Iris pigment epithelial cell (primary cell): ENCODE measurements around the gene TBC1D14.

Experiments used
- DNase-seq: peaks from one replicate; pipeline ENCODE4 v3.0.0-alpha.2; 2011; ENCODE audit warnings: low read depth

The TBC1D14 gene

DNA sequence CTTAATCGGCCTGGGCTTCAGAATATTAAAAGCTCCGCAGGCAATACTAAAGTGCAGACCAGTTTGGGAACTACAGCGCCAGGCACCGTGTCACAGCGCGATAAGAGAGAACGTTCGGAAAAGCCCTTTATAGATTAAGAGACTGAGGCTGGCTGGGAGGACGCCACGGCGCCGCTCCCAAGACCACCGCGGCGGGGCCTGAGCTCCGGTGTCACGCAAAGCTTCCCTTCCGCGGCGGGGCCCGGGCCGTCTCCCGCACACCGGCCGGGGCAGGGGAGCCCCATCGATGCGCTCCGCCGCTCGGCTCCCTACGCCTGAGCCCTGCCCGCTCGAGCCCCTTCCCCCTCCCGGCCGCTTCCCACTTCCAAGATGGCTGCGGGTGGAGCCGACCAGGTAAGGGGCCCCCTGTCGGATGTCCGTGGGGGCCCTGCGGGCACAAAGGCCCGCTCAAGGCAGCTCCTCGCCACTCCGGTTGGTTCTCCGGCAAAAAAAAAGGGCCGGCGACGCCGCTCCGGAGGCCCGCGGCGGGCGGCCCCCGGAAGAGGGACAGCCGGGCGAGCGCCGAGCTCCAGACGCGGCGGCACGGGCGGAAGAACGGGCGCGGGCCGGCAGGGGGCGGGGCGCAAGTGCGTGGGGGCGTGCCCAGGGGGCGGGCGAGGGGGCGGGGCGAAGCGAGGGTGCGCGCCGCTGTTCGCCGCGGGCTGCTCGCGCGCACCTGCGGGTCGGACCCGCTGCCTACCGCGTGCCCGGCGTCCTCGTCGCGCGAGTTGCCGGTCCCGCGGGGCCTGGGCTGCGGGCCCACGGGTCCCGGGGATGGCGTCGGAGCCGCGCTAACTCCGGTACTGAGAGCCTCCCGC lies at the start of gene TBC1D14:
Gene TBC1D14, plus strand, starts transcription at position 714 of the 857 bp plus-strand sequence. CDS start 13,564 bp downstream, outside the sequence.
- DNase-seq: peak; percentile 89

- DNase-seq: no peak
Measured at GRCh38 chr4:6868386-6868785, 41.2 kb upstream of the TBC1D14 start.

DNA sequence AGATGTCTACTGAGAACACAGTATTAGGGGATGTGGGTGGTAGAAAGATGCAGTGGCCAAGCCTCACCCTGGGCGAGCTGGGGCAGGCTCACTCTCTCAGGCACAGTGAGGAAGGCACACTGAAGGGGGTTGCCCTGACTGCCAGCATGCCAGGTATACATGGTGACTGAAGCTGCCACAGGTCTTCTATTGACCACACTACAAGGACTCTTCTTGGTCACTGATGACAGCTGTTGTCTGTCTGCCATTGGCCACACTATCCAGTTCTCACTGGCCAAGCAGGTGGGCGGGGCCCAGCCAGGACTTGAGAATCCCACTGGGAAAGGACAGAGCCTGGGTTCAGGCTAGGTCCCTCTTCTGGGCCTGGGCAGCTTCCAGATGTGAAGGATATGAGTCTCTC lies 39.7 kb upstream of the TBC1D14 start:
- no peak for DNase-seq

DNA sequence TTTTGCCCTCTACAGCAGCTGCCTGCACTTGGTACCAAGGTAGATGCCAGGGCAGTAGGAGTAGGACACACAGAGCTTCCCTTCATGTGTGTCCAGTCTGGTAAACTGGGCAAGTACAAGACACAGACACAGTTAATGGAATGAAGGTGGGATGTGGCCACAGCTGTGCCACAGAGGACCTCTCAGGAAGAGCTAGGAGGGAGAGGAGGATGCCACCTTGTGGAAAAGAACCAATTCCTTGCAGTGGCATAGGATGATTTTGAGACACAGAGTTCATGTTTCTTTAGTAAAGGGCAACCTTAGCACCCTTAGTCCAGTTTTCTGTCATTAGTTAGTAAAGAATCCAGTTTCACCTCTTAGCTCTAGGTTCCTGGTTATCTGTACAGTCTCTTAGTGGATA lies 36.3 kb upstream of the TBC1D14 start:
- DNase-seq: no peak

DNA sequence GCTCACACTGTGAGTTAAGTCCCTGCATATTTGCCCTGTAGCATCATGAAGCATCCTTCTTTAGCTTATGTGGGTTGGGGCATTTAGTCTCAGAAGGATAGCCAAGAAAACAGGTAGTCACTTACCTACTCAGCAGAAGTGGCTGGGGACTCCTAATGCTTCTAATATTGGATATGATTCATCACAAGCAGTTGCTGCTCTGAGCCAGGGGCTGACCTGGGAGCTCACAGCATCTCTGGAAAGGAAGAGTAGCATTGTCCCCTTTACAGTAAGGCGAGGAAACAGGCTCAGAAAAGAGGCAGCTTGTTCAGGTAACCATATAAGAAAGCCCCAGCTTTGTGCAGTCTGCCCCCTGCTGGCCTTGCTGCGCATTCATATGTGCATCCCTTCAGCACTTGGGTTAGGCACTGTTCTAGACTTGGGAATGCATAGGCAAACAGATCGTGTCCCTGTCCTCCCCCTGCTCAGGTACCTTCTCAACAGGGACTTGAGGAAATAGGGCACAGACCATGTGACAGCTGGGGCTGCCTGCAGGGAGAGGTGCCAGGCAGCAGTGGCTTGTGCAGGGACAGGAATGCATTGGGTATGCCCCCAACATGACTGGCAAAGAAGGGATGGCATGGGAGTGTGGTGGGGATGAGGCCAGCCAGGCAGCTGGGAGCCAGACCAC lies 35.7 kb upstream of the TBC1D14 start:
- peak; percentile 62 for DNase-seq

- no peak for DNase-seq
Measured at GRCh38 chr4:6874981-6875380, 34.6 kb upstream of the TBC1D14 start.

DNA sequence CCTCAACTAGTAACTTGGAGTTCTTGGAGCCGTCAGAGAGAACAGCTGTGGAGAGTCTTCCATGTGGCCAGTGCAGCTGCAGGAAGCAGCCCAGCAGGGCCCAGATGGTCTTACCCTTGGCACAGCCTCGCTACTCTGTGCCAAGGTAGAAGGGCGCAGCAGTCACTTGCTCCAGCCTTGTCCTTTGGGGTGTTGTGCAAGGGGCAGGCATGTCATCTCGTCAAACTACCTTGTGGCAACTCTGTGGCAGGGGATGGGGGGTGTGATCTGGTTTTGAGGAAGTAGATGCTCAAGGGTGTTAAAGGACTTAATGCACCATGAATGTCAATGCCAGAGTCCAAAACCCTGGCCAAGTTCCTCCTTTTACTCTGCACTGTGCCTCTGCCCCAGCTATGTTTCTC lies 34.2 kb upstream of the TBC1D14 start:
- no peak for DNase-seq

DNA sequence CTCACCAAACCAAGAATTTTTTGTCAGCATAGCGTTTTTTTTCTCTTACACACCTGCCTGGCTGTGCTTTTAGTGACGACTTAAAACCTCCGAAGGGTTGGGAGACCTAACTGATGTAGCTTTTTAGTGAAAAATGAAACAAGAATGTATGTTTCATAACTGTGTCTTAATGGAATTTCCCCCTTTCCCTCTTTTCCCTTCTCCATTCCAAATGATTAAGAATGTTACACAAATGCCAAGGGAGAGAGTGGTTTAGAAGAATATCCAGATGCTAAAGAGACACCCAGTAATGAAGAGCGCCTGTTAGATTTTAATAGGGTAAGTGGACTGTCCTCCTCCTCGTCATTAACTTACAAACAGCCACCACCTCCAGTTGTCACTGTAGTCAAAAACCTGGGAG lies 33.2 kb upstream of the TBC1D14 start:
- no peak for DNase-seq

DNA sequence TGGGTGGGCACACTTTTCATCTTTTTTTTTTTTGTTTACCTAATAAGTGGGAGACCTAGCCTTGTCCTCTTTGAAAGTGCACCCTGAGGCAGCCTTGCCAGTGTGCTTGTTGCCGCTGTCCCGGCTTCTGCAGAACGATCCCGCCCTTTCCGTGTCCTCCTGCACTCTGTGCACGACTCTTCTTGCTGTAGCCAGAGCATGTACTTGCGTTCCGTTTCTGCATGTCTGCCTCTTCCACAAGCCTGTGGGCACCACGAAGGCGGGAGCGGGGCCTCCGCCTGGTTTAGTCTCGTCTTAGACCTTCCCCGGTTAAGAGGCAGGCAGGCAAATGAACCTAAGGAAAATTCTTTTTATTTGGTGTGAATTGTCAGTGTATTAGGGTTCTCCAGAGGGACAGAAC lies 32.6 kb upstream of the TBC1D14 start:
- no peak for DNase-seq

GRCh38 chr4:6878451-6879059 lies 31.1 kb upstream of the TBC1D14 start:
- DNase-seq: no peak

DNA sequence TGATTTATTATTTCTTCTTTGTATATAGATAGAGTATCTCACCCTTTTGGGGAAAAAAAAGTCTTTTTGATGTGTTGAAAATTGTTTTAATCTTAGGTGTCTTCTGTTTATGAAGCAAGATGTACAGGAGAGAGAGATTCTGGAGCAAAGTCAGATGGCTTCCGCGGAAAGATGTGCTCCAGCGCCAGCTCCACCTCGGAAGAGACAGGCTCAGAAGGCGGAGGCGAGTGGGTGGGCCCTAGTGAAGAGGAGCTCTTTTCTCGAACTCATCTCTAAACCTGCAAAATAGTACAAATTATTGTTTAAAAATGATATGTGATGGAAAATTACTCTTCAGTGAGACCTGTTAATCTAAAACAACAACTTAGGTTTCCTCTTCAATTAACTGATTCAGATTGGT lies 28.9 kb upstream of the TBC1D14 start:
- no peak for DNase-seq

DNA sequence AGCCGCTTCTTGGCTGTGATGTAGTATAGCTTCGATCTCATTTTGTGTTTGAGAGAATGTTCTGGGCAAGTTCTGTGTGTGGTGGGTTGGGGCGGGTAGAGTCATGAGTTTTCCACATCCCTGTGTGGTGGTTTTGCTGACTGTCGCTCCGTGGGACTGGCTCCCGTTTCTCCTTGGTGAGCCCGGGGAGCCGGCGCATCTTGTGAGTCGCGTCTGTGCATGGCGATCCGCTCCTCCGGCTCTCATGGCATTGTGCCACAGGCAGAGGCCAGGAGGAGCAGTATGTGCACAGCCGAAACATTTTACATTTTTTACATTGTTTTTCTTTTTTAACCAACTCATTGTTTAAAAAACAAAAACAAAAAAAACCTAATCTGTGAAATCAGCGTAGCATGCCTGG lies 27.7 kb upstream of the TBC1D14 start:
- DNase-seq: no peak

GRCh38 chr4:6884341-6884870 lies 25.2 kb upstream of the TBC1D14 start:
- DNase-seq: no peak

- DNase-seq: peak; percentile 65
Measured at GRCh38 chr4:6885953-6886557, 23.6 kb upstream of the TBC1D14 start.

- no peak for DNase-seq
Measured at GRCh38 chr4:6886886-6887285, 22.7 kb upstream of the TBC1D14 start.

DNA sequence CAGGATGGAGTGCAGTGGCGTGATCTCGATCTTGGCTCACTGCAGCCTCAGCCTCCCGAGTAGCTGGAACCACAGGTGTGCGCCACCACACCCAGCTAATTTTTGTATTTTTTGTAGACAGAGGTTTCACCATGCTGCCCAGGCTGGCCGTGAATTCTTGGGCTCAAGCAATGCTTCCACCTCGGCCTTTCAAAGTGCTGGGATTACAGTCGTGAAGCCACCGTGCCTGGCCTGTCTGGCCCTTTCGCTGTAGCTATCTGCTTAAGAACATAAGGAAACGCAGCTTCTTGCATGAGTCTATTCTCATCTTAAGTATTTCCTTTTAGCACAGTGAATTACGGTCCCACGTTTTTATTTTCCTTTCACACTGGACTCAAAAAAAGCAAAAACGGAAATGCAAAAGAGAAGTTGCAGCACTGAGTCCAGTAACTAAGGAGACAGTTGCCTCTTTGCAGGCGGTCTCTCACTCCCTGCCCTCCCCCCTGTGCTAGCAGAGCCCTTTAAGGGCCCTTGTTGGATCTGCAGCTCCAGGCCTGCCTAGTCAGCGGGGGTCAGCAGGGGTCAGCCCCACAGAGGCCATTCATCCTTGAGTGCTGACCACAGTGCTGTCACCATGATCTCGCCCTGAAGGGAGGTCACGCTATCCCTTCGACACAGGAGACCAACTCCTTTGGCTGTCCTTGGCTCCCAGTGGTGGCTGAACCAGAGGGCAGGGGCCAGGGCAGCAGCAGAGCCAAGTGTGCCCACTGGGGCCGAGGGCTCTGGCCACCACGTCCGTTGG lies 21.8 kb upstream of the TBC1D14 start:
- DNase-seq: no peak

- DNase-seq: no peak
Measured at GRCh38 chr4:6888506-6889071, 21.0 kb upstream of the TBC1D14 start.

DNA sequence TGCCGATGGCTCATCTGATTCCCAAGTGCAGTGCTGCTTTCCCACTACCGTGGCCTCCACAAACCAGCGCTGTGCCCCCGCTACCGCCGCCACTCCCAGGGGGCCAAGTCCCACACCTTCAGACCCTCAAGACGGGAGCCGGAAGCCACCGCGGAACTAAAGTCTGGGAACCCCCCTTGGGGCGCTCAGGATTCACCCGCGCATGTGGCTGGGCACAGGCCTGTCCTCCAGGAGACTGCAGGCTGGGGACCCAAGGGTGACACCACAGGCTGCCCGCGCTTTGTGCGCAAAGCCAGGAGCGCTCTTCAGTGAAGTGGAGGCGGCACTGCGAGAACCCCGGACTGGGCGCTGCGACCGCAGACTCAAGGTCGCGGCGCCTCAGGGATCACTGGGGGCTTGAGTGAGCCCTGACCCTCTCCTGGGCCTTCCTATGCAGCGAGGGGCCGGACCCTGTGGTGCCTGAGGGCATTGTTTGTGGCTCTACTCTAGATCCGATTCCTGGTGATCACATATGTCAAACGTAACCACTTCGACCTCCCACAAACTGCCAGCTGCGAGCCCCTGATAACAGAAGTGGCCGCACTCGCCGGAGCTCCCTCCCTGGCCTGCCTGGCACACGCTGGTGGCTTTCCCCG lies 20.4 kb upstream of the TBC1D14 start:
- no peak for DNase-seq

GRCh38 chr4:6889736-6890324 lies 19.8 kb upstream of the TBC1D14 start:
- no peak for DNase-seq

- DNase-seq: no peak
Measured at GRCh38 chr4:6890358-6890757, 19.3 kb upstream of the TBC1D14 start.
